IPS-18c (cell line): ENCODE results near the gene UTP3.
"Not testable (repeated sequence)": the region's sequence is repeated elsewhere in the genome, so short reads cannot be mapped to it uniquely, and the experiment has no call there.

Experiments used
- H3K4me3 ChIP-seq: 2 replicates; pipeline ENCODE4 v1.7.0; 2013; ENCODE audit warnings: low read depth, mild to moderate bottlenecking, low read length, moderate library complexity; ENCODE audit not compliant: insufficient read depth
- H3K9me3 ChIP-seq: one replicate; pipeline ENCODE4 v1.6.1; 2013; ENCODE audit warnings: mild to moderate bottlenecking, low read length, moderate library complexity; ENCODE audit not compliant: control insufficient read depth, insufficient read depth

The UTP3 gene

DNA sequence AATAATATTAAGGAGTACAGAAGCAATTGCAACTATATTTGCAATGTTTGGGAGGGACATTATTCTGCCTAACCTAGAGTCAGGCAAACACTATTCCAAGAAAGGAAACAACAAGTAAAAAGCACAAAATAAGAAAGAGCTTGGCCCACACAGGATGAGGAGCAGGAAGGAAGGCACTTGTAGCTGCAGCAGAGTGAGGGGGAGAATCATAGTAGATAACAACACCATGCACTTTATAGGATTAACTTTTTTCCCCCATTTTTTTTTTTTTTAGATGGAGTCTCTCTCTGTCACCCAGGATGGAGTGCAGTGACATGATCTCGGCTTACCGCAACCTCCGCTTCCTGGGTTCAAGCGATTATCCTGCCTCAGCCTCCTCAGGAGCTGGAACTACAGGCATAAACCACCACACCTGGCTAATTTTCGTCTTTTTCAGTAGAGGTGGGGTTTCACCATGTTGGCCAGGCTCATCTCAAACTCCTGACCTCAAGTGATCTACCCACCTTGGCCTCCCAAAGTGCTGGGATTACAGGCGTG is 11.7 kb upstream of the UTP3 start:
- H3K9me3 ChIP-seq: no peaks in the 10 kb centered on the region
- no peak overlapping the region for H3K4me3 ChIP-seq

DNA sequence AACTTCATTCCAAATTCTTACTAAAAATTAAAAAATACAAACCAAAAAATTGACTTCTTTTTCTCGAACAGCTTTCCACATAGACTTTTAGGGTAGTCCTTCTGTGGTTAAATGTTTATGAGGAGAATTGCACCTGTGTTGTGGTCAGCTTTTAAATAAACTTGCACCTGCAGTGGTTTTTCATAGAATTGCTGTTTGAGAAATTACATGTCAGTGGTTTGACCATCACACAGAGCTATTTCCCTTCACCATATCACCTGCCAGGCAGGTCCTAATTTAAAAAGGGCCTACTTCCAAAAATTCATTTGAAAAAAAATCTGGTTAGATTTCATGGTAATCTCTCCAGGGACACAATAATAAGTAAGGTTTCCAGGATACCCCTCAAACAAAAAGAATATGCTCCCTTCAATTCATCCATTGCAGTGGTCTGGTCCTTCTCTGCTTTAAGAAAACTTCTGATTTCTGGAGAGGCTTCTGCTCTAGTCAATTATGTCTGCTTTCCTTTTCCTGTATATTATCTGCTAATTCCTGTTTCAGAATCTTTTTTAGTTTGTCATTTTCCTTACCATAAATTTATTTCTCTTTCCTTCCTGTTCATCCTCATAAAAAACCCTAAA is 9.8 kb upstream of the UTP3 start:
- no peak overlapping the region for H3K4me3 ChIP-seq
- H3K9me3 ChIP-seq: no peaks in the 10 kb centered on the region

DNA sequence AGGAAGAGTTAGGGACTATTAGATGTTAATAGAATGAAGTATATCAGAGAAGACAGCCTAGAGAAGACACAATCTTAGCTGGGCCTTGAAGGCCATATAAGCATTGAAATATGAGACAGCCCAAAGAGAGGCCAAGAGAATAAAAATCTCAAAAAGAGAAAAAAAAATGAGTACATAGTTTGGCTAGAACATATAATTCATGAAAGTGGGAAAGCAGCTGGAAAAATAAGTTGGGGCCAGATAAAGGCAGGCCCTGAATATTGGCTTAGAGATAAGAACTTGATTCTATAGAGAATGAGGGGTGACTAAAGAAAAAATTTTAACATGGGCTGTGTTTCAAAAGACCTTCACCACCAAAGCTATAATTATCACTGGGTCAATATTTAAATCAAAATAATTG is 7.4 kb upstream of the UTP3 start:
- H3K4me3 ChIP-seq: no peak overlapping the region

DNA sequence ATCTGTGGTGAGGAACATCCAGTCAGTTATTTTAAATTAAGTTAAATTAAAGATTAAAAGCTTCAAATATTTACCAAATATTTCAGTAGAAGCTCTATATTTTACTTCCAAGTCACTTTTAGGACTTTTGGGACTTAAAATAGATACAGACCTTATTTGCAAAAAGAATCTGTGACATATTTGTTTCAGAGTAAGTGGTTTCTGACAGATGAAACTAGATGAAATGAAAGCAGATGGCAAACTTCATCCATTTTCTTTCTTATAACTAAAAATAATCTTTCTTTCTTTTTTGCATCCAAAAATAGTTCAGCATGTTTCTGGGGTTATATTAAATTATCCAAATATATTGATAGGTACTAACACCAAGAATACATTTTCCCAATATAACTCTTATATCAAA is 6.6 kb upstream of the UTP3 start:
- Histone ChIP-seq H3K9me3 (no peaks in the 10 kb centered on the region), H3K4me3 (no peak overlapping the region)

More for the DNA sequence above, 7.4 kb upstream of the UTP3 start:
- H3K9me3 ChIP-seq: no peaks in the 10 kb centered on the region

DNA sequence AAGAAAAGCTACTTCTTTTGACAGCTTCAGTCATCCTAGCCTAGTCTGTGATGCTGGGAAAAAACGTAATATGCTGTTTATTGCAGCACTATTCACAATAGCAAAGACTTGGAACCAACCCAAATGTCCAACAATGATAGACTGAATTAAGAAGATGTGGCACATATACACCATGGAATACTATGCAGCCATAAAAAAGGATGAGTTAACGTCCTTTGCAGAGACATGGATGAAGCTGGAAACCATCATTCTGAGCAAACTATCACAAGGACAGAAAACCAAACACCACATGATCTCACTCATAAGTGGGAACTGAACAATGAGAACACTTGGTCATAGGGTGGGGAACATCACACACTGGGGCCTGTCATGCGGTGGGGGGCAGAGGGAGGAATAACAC is 6.2 kb upstream of the UTP3 start:
- H3K9me3 ChIP-seq, H3K4me3 ChIP-seq: not testable (repeated sequence)

DNA sequence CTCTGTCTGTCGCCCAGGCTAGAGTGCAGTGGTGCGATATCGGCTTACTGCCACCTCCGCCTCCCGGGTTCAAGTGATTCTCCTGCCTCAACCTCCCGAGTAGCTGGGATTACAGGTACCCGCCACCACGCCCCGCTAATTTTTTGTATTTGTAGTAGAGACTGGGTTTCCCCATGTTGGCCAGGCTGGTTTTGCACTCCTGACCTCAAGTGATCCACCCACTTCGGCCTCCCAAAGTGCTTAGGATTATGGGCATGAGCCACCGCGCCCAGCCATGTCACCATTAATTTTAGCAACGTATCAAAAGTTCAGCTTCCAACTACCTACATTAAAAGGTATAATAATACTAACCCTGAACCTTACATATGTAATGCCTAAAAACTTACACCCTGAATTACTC is 940 bp upstream of the UTP3 start:
- Histone ChIP-seq H3K9me3 (no peaks in the 10 kb centered on the region), H3K4me3 (peak overlapping the region; percentile 86)

DNA sequence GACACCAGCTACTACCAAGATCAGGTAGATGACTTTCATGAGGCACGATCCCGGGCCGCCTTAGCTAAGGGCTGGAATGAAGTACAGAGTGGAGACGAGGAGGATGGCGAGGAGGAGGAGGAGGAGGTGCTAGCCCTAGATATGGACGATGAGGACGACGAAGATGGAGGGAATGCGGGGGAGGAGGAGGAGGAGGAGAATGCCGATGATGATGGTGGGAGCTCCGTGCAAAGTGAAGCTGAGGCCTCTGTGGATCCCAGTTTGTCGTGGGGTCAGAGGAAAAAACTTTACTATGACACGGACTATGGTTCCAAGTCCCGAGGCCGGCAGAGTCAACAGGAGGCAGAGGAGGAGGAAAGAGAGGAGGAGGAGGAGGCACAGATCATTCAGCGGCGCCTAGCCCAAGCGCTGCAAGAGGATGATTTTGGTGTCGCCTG is 481 bp downstream of the UTP3 start:
- Histone ChIP-seq H3K4me3 (peak overlapping the region; percentile 86), H3K9me3 (no peaks in the 10 kb centered on the region)

DNA sequence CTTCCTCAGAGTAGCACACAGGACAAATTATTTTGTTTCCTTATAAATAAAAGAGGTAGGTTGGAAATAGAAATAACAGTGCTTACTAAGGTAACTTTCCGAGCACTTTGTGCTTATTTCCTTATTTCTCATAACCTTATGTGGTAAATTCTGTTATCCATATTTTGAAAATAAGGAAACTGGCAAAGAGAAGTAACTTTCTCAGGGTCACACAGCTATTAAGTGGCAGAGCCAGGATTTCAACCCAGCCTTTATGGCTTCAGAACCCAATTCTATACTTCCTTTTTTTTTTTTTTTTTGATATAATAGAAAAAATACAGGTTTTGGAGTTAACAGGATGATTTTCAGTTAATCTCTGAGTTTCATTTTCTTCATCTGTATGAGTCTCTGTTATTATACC is 3.3 kb downstream of the UTP3 start:
- H3K4me3 ChIP-seq: no peak overlapping the region
- no peaks in the 10 kb centered on the region for H3K9me3 ChIP-seq

DNA sequence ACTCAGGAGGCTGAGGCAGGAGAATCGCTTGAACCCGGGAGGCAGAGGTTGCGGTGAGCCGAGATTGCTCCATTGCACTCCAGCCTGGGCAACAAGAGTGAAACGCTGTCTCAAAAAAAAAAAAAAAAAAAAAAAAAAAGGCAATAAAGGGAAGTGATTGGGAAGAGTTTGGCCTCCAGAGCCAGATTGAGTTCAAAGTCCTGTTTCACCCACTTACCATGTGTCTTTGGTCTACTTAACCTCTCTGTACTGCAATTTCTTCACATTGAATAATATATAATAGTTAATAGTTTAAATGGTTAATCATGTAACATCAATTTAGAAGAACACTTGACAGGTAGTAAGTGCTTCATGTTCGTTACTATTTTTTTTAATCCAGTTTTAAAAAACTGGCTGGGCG is 6.3 kb downstream of the UTP3 start:
- not testable (repeated sequence) for H3K9me3 ChIP-seq, H3K4me3 ChIP-seq

DNA sequence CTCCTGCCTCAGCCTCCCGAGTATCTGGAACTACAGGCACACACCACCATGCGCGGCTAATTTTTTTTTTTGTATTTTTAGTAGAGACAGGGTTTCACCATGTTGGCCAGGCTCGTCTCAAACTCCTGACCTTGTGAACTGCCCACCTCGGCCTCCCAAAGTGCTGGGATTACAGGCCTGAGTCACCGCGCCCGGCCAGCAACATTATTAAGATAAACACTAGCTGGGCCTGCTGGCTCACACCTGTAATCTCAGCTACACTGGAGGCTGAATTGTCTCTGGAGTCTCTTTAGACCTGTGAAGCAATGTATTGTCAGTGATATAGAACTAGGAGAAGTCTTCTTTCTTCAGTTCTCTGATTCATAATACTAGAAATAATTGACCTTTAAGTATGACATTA is 10.1 kb downstream of the UTP3 start:
- H3K4me3 ChIP-seq, H3K9me3 ChIP-seq: not testable (repeated sequence)

DNA sequence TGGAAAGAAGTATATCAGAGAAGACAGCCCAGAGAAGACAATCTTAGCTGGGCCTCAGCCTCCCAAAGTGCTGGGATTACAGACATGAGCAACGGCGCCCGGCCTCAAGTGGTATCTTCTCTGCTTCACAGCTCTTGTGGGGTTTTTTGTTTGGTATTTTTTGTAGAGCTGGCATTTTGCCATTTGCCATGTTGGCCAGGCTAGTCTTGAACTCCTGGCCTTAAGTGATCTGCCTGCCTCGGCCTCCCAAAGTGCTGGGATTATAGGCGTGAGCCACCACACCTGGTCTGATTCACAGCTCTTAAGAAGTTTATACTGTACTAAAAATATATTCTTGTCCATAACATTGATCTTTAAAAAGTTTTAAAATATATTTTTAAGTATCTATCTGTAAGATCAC is 12.4 kb downstream of the UTP3 start:
- no peak overlapping the region for H3K4me3 ChIP-seq

DNA sequence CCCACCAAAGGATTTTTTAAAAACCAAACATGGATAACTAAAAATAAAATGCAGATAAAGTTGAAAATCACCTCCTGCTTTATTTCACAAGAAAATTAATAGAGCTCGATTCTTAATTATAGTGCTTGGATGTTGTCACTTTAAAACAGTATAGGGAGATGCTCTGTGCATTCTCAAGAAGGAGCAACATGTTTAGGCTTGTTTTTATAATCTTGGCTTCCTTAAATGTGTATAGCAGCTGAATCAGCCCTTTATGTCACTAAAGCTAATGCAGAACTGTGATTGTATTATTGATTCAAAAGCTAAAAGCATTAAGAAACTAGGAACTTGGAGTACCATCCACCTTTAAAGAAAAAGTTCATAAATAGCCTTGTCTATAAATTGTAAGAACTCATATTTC is 12.9 kb downstream of the UTP3 start:
- peaks cover 2% of the 10 kb centered on the region for H3K9me3 ChIP-seq

More for the DNA sequence above, 12.4 kb downstream of the UTP3 start:
- H3K9me3 ChIP-seq: peaks cover 2% of the 10 kb centered on the region

DNA sequence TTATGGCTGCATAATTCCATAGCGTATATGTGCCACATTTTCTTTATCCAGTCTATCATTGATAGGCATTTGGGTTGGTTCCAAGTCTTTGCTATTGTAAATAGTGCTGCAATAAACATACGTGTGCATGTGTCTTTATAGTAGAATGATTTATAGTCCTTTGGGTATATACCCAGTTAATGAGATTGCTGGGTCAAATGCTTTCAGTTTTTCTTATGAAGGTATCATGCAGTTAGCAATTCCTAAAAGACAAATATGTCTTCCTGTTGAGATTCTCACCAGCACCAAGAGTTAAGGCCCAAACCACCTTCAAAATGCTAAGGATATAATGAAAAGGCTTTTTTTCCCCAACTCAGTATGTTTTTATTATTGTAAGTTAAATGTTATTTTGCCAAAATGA is 14.3 kb downstream of the UTP3 start:
- H3K4me3 ChIP-seq, H3K9me3 ChIP-seq: not testable (repeated sequence)

More for the DNA sequence above, 12.9 kb downstream of the UTP3 start:
- H3K4me3 ChIP-seq: no peak overlapping the region

DNA sequence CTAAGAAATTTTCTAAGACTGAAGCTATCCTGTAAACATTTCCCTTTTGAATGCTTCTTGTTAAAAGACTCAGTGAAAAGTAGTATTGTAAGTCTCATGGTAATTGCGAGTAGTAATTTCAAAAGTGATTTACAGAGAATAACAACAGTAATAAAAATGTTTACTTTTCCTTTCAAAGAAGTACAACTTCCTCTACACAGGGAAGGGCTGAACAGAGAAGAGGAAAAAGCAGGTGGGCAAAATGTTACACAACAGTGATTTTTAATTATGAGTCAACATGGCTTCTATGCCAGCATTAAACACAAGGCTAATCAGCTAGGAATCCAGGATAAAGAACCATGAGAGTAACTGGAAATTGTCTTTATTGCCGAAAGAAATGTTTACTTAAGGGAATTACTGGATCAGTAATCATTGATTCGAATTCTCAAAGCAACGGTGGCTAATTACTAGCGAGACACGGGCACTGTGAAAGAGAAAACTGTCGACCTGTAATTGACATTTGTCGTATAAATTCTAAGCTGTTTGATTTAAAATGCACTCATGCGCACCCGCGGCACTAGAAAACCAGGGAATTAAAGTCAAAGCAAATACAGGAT is 15.4 kb downstream of the UTP3 start:
- Histone ChIP-seq H3K9me3 (peaks cover 2% of the 10 kb centered on the region), H3K4me3 (peak overlapping the region; percentile 80; the same call in 1 of the 2 replicates)

DNA sequence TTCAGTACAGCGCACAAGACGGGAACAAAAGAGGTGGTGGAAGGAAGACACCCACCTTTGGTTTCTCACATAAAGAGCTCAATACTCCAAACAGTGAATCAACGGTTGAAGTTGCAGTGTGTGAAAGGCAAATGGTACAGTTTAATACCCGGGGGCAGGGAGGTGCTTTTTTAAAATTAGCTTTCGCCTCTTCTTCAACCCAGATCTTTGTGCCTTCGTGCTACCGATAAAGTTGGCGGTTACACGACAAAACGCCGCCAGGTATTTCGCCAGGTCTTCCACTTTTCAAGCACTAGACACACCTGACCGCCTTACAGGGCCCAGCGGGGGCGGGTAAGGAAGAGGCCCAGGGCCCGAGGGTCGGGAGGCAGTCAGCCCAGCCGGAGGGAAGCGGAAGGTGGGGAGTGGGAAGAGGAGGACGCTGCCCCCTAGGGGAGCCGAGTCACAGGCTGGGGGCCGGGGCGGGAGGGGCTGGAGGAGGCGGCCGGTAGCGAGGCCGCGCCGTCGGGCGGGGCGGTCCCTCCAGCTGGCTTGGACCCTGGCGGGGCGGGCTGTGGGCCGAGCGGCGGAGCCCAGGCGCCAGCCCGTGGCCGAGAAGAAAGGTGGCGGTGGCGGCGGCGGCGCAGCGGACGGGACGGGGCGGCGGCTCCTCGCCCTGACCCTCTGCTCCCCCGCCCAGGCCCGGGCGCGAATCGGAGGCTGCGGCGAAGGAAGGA is 16.0 kb downstream of the UTP3 start:
- peak overlapping the region; percentile 80 for H3K4me3 ChIP-seq
- H3K9me3 ChIP-seq: peaks cover 2% of the 10 kb centered on the region

DNA sequence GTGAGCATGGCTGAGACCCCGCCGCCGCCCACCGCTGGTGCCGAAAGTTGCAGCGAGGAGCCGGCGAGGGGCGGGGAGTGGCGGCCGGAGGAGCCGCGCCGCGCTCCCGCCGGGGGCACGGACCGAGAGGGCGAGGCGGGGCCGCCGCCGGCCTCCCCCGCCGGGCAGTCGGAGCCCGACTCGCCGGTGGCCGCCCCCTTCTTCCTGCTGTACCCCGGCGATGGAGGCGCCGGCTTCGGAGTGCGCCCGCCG is 16.5 kb downstream of the UTP3 start:
- Histone ChIP-seq H3K9me3 (peaks cover 2% of the 10 kb centered on the region), H3K4me3 (peak overlapping the region; percentile 80)

DNA sequence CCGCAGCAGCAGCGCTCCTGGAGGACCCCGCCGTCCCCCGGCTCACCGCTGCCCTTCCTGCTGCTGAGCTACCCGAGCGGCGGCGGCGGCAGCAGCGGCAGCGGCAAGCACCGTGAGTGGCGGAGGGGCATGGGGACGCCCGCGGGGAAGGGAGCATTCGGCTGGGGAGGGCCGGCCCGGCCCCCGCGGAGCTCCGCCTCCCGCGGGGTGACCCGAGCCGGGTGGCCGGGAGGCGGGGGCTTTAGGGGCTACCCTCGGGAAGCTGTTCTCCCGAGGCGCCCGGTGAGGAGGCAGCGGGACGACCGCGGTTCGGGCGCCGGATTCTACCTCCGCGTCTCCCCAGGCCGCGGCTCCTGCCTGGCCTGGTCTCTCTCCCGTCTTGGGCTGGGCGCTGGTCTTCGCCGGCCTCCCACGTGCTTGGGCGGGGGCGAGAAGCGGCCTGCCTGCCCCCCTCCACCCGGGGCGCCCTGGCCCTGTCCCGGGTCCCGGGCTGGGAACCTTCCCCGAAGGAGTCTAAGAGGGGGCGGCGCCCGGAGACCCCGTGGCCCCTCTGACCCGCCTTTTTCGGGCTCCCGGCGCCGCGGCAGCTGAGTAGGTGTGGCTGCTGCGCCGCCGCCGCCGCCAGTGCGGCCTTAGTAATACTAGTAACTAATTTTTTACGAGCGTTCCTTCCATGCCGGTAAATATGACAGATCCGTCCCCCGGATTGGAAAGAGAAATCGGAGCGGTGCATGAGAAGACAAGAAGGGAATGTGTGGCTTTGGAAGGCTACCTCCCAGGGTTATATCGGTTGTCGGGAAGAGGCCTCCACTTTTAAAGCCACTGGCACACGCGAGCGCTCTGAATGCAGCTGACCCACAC is 17.1 kb downstream of the UTP3 start:
- Histone ChIP-seq H3K9me3 (peaks cover under 1% of the 10 kb centered on the region), H3K4me3 (peak overlapping the region; percentile 80)

DNA sequence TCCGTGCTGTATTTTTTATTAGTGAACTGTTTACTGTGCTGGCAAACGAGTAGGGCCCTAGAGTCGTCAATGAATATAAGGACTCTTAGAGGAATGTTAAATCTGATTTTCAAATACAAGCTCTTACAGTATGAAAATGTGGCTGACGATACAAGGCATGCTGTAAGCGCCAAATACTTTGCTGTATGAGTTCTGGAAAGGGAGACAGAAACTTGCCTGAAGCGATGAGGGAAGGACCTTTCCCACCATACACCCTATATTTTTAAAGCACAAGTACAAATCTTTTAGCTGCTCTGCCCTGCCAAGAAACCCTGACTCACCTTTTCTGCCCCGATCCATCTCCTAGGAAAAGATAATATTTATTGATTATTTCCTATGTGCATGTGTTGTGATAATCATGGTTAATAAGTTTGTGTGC is 17.7 kb downstream of the UTP3 start:
- H3K4me3 ChIP-seq: peak overlapping the region; percentile 80
- H3K9me3 ChIP-seq: no peaks in the 10 kb centered on the region
